Measurements from ENCODE around the gene KIF5C. TPM values are rescaled to one million over a fixed set of nuclear protein-coding genes. Genes with fewer than 3 reads are reported as not detected.

KIF5C gene
- total RNA-seq, 1 experiment from 2014 or later, result 1.6 TPM

- CTCF ChIA-PET, result no interaction called here
- no peak overlapping the region for H3K27ac ChIP-seq (ENCODE audit: low read length)
- H3K4me3 ChIP-seq (ENCODE audit: low read depth in 2 of 2, low read length in 2 of 2), result no peak overlapping the region
- no peak for DNase-seq (ENCODE audit: low read depth, low spot score)
- H3K27me3 ChIP-seq (ENCODE audit: control insufficient read depth, insufficient read depth, low read length), result no peaks in the 10 kb centered on the region
- H3K9me3 ChIP-seq (ENCODE audit: control insufficient read depth, insufficient read depth, low read depth, low read length), result no peaks in the 10 kb centered on the region
- intact Hi-C loops (cut with micrococcal nuclease; ENCODE audit: unreplicated experiment), result no loop called here
- BruUV-seq (replicated peaks), result no TSS peak
- no peak for ATAC-seq
- no peak for TF ChIP-seq SIN3A (IDR thresholded peaks at IDR 0.05; ENCODE audit: borderline replicate concordance, insufficient read depth, low read depth, low read length)
- TF ChIP-seq REST (IDR thresholded peaks at IDR 0.05; ENCODE audit: insufficient read depth in 1 of 2, low read depth in 2 of 2, low read length in 1 of 2), result no peak
- no peak for TF ChIP-seq POLR2AphosphoS5 (IDR thresholded peaks at IDR 0.05; ENCODE audit: low read depth, low read length)
- TF ChIP-seq TCF7L2 (IDR thresholded peaks at IDR 0.05; ENCODE audit: low read depth, low read length), result no peak
- TF ChIP-seq CTCF (IDR thresholded peaks at IDR 0.05), result no peak
- H3K36me3 ChIP-seq (ENCODE audit: control insufficient read depth, insufficient read depth, low read length), result no peaks in the 10 kb centered on the region
- POLR2A ChIA-PET, result no interaction called here
- in situ Hi-C loops (cut with HindIII; ENCODE audit: low pct_unique_long_range_greater_than_20kb, low sequenced_read_pairs), result no loop called here
- H3K4me1 ChIP-seq (ENCODE audit: control insufficient read depth, insufficient read depth, low read length), result no peaks in the 10 kb centered on the region
These were observed 190.0 kb downstream of the KIF5C start for GRCh38 chr2:149064856-149065630.

- Histone ChIP-seq H3K4me1 (ENCODE audit: control insufficient read depth, insufficient read depth, low read length) (no peaks in the 10 kb centered on the region), H3K4me3 (ENCODE audit: low read depth in 2 of 2, low read length in 2 of 2) (no peak overlapping the region), H3K27me3 (ENCODE audit: control insufficient read depth, insufficient read depth, low read length) (no peaks in the 10 kb centered on the region; the same call in 1 of the 2 replicates), H3K9me3 (ENCODE audit: control insufficient read depth, insufficient read depth, low read depth, low read length) (no peaks in the 10 kb centered on the region), H3K36me3 (ENCODE audit: control insufficient read depth, insufficient read depth, low read length) (no peaks in the 10 kb centered on the region), H3K27ac (ENCODE audit: low read length) (no peak overlapping the region)
- intact Hi-C loops (cut with micrococcal nuclease; ENCODE audit: unreplicated experiment), result no loop called here
- POLR2A ChIA-PET, result no interaction called here
- TF ChIP-seq POLR2AphosphoS5 (IDR thresholded peaks at IDR 0.05; ENCODE audit: low read depth, low read length), result no peak
- TF ChIP-seq CTCF (IDR thresholded peaks at IDR 0.05), result no peak
- no peak for TF ChIP-seq TCF7L2 (IDR thresholded peaks at IDR 0.05; ENCODE audit: low read depth, low read length)
- no peak for TF ChIP-seq SIN3A (IDR thresholded peaks at IDR 0.05; ENCODE audit: borderline replicate concordance, insufficient read depth, low read depth, low read length)
- no peak for TF ChIP-seq REST (IDR thresholded peaks at IDR 0.05; ENCODE audit: insufficient read depth in 1 of 2, low read depth in 2 of 2, low read length in 1 of 2)
- in situ Hi-C loops (cut with HindIII; ENCODE audit: low pct_unique_long_range_greater_than_20kb, low sequenced_read_pairs), result no loop called here
- ATAC-seq, result no peak
- no peak for DNase-seq (ENCODE audit: low read depth, low spot score)
- no TSS peak for BruUV-seq (replicated peaks)
- CTCF ChIA-PET, result no interaction called here
These were observed 193.4 kb downstream of the KIF5C start for GRCh38 chr2:149068225-149068995.

Data from Panc1 (cell line).